Caco-2 (cell line): Measurements from ENCODE around the gene MAZ. TPM values are rescaled to one million over a fixed set of nuclear protein-coding genes. Genes with fewer than 3 reads are reported as not detected.

ENCODE experiments used
- BruUV-seq: library from RNA; stranded (reverse); fragments of 400-500 nt; replicated peaks from 2 replicates; lab custom pipeline; 2021; lab: Mats Ljungman, UMichigan
- CTCF ChIA-PET: fragments of 300-600 bp; sonication (Branson Sonifier 250); formaldehyde crosslinking; loops from one replicate; lab custom pipeline; 2022; ENCODE audit warnings: antibody characterized with exemption; lab: Charles Lee
- POLR2A ChIA-PET: fragments of 300-600 bp; sonication (Branson Sonifier 250); formaldehyde crosslinking; loops from one replicate; lab custom pipeline; 2022; ENCODE audit warnings: antibody characterized with exemption; lab: Charles Lee
- DNase-seq, 2 experiments: peaks; one replicate each; pipeline versions ENCODE4 v3.0.0 to v3.0.0-alpha.2; 2020 to 2022
- H3K27me3 ChIP-seq: replicated peaks from 2 replicates; pipeline ENCODE4 v1.6.0; 2011; ENCODE audit warnings: low read length; ENCODE audit not compliant: control insufficient read depth, insufficient read depth
- H3K36me3 ChIP-seq: 2 replicates; pipeline ENCODE4 v1.5.1; 2011; ENCODE audit warnings: low read length; ENCODE audit not compliant: control insufficient read depth, insufficient read depth
- H3K4me1 ChIP-seq: fragments of 250-450 bp; sonication (Bioruptor Pico); 2 replicates; pipeline ENCODE4 v1.5.1; 2020; ENCODE audit warnings: mild to moderate bottlenecking
- H3K4me3 ChIP-seq: 2 replicates; pipeline ENCODE4 v1.5.1; 2011; ENCODE audit warnings: low read depth, mild to moderate bottlenecking, control low read depth, low read length
- H3K9me3 ChIP-seq: fragments of 250-450 bp; sonication (Bioruptor Pico); 2 replicates; pipeline ENCODE4 v1.5.1; 2020; ENCODE audit warnings: mild to moderate bottlenecking, moderate library complexity
- H3K27ac Mint-ChIP-seq: one replicate; pipeline ENCODE4 v1.8.0; 2022; ENCODE audit warnings: mixed read lengths; ENCODE audit not compliant: unreplicated experiment
- H3K27me3 Mint-ChIP-seq: one replicate; pipeline ENCODE4 v1.8.0; 2022; ENCODE audit warnings: mixed read lengths; ENCODE audit not compliant: insufficient read depth, unreplicated experiment
- H3K36me3 Mint-ChIP-seq: one replicate; pipeline ENCODE4 v1.8.0; 2022; ENCODE audit warnings: mild to moderate bottlenecking, mixed read lengths; ENCODE audit not compliant: insufficient read depth, unreplicated experiment
- H3K4me1 Mint-ChIP-seq: one replicate; pipeline ENCODE4 v1.8.0; 2022; ENCODE audit warnings: low read depth, mixed read lengths; ENCODE audit not compliant: unreplicated experiment
- H3K4me3 Mint-ChIP-seq: one replicate; pipeline ENCODE4 v1.8.0; 2022; ENCODE audit warnings: mild to moderate bottlenecking, moderate library complexity, mixed read lengths; ENCODE audit not compliant: unreplicated experiment
- H3K9me3 Mint-ChIP-seq: one replicate; pipeline ENCODE4 v1.8.0; 2022; ENCODE audit warnings: mixed read lengths; ENCODE audit not compliant: unreplicated experiment
- intact Hi-C: fragments of 100-400 bp; cut with micrococcal nuclease; formaldehyde crosslinking; loops from one replicate; pipeline ENCODE4 v1.10.0; 2022; ENCODE audit not compliant: unreplicated experiment
- total RNA-seq: library from RNA; stranded (reverse); gene quantifications from 2 replicates; pipeline ENCODE4 v1.2.3, GENCODE V29; 2022
- TF ChIP-seq, protein P1 (sequence below), 2 experiments: fragments of 200-600 bp in 1 of 2; IDR thresholded peaks; 1 replicate in 1 of 2; 2 replicates in 1 of 2; pipeline versions ENCODE4 v1.5.1 to v1.8.0; 2011 to 2022; ENCODE audit warnings: antibody characterized with exemption in 1 of 2, control low read depth in 1 of 2, inconsistent platforms in 1 of 2, low read depth in 1 of 2, low read length in 1 of 2, mild to moderate bottlenecking in 1 of 2, moderate library complexity in 1 of 2; ENCODE audit not compliant: insufficient read depth in 1 of 2, severe bottlenecking in 1 of 2, unreplicated experiment in 1 of 2

The MAZ gene
- total RNA-seq, 1 experiment from 2014 or later = 317 TPM

DNA sequence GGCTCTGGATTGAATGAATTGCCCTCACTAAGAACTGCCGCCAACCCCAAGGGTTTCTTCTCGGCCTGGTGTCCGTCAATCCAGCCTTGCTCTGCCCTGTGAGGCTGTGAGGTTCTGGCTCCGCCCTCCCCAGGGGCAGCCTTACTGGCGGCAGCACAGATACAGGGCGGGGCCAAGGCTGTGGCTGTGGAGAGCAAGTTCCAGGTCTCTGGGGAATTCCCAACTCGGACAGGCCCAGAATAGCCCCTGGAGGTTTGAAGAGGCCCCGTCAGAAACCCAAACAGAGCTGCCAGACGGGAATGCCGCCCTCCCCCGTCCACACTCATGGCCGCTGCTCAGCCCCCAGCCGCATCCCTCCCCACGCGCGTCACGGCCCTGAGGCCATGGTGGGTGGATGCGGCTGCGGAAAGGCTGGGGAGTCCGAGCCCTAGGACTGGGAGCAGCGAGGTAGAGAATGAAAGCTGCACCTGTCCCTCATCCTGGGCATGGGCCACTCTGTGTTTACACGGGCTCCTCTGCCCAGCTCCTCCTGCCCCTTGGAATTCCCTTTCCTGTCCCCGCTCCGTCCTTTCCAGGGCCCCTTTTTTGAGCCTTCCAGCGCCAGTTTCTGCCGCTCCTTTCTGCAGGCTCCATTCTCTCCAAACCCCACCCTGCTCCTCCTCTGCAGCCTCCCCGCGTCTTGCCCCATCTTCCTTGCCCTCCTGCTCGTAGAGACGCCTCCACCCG, 5.0 kb downstream of the MAZ start:
- Mint-ChIP-seq H3K27ac (peak overlapping the region; percentile 93), H3K36me3 (peaks cover 62% of the 10 kb centered on the region), H3K4me1 (peaks cover 37% of the 10 kb centered on the region), H3K9me3 (no peaks in the 10 kb centered on the region), H3K4me3 (peak overlapping the region; percentile 94), H3K27me3 (no peaks in the 10 kb centered on the region)
- Histone ChIP-seq H3K4me1 (peaks cover 27% of the 10 kb centered on the region), H3K9me3 (no peaks in the 10 kb centered on the region), H3K27me3 (no peaks in the 10 kb centered on the region), H3K4me3 (peak overlapping the region; percentile 73), H3K36me3 (peaks cover 7% of the 10 kb centered on the region; the same call in 1 of the 2 replicates)
- ChIA-PET CTCF (interaction anchor here (0.7 to 1.6 kb wide), 2 partner anchors 18 to 37 kb away, joined by 3 to 5 read pairs; no protein-coding TSS in a partner anchor), POLR2A (interaction anchor here (0.7 to 1.0 kb wide), 3 partner anchors 18 to 162 kb away, joined by 3 to 5 read pairs (median 3); partner anchors contain the start of genes KIF22 and TAOK2)
- DNase-seq = peak; percentile 96
- BruUV-seq = no TSS peak
- intact Hi-C loops = loop anchor here (10.0 kb wide), 1 partner anchor 183 kb away; the partner anchor contains the start of genes HIRIP3 and INO80E
- TF ChIP-seq, protein P1, sequence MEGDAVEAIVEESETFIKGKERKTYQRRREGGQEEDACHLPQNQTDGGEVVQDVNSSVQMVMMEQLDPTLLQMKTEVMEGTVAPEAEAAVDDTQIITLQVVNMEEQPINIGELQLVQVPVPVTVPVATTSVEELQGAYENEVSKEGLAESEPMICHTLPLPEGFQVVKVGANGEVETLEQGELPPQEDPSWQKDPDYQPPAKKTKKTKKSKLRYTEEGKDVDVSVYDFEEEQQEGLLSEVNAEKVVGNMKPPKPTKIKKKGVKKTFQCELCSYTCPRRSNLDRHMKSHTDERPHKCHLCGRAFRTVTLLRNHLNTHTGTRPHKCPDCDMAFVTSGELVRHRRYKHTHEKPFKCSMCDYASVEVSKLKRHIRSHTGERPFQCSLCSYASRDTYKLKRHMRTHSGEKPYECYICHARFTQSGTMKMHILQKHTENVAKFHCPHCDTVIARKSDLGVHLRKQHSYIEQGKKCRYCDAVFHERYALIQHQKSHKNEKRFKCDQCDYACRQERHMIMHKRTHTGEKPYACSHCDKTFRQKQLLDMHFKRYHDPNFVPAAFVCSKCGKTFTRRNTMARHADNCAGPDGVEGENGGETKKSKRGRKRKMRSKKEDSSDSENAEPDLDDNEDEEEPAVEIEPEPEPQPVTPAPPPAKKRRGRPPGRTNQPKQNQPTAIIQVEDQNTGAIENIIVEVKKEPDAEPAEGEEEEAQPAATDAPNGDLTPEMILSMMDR (IDR thresholded peaks at IDR 0.05; ENCODE audit: insufficient read depth in 1 of 2, low read depth in 1 of 2, low read length in 1 of 2, severe bottlenecking in 1 of 2, unreplicated experiment in 1 of 2) = no peak

GRCh38 chr16:29811896-29812665, 5.8 kb downstream of the MAZ start, which contains the start of gene PRRT2:
Gene PRRT2 (plus strand): TSS chr16:29812193. CDS start chr16:29813055, 862 bp downstream.
- H3K4me1 Mint-ChIP-seq = peaks cover 37% of the 10 kb centered on the region
- H3K4me1 ChIP-seq = peaks cover 27% of the 10 kb centered on the region
- ChIA-PET CTCF (interaction anchor here (0.7 to 1.6 kb wide), 2 partner anchors 17 to 36 kb away, joined by 3 to 5 read pairs; no protein-coding TSS in a partner anchor), POLR2A (interaction anchor here (0.7 to 1.0 kb wide), 3 partner anchors 17 to 161 kb away, joined by 3 to 5 read pairs (median 3); partner anchors contain the start of genes KIF22 and TAOK2)
- BruUV-seq = no TSS peak
- H3K36me3 Mint-ChIP-seq = peaks cover 68% of the 10 kb centered on the region
- TF ChIP-seq, protein P1 (IDR thresholded peaks at IDR 0.05; ENCODE audit: insufficient read depth in 1 of 2, low read depth in 1 of 2, low read length in 1 of 2, severe bottlenecking in 1 of 2, unreplicated experiment in 1 of 2) = no peak
- peaks cover 7% of the 10 kb centered on the region; the same call in 1 of the 2 replicates for H3K36me3 ChIP-seq
- peak; percentile 66 for DNase-seq
- H3K27ac Mint-ChIP-seq = peak within 1 kb of the TSS; percentile 93
- H3K27me3 ChIP-seq = no peaks in the 10 kb centered on the region
- intact Hi-C loops = loop anchor here (10.0 kb wide), 1 partner anchor 183 kb away; the partner anchor contains the start of genes HIRIP3 and INO80E
- H3K4me3 ChIP-seq = peak within 1 kb of the TSS; percentile 73
- no peaks in the 10 kb centered on the region for H3K9me3 Mint-ChIP-seq
- peak within 1 kb of the TSS; percentile 94 for H3K4me3 Mint-ChIP-seq
- H3K9me3 ChIP-seq = no peaks in the 10 kb centered on the region
- no peaks in the 10 kb centered on the region for H3K27me3 Mint-ChIP-seq
